Skeletal muscle tissue (tissue), 4 donors: ENCODE measurements around the gene UBALD1. TPM values are rescaled to one million over a fixed set of nuclear protein-coding genes. Genes with fewer than 3 reads are reported as not detected.
A peak's percentile ranks its signal among the peaks of the same experiment; 100 is the strongest.

ENCODE experiments used
- H3K27ac ChIP-seq: one replicate; pipeline ENCODE4 v1.7.0; 2013; ENCODE audit warnings: mild to moderate bottlenecking, low read depth, low read length, inconsistent platforms
- H3K27me3 ChIP-seq, 3 donors: one replicate each; pipeline ENCODE4 v1.7.0; 2013; ENCODE audit warnings: low read length in 3 of 3; ENCODE audit not compliant: control insufficient read depth in 3 of 3, insufficient read depth in 3 of 3
- H3K36me3 ChIP-seq, 3 donors: one replicate each; pipeline ENCODE4 v1.7.0; 2013; ENCODE audit warnings: low read length in 3 of 3; ENCODE audit not compliant: control insufficient read depth in 3 of 3, insufficient read depth in 3 of 3
- H3K4me1 ChIP-seq, 3 donors: one replicate each; pipeline ENCODE4 v1.7.0; 2013; ENCODE audit warnings: low read length in 3 of 3, mild to moderate bottlenecking in 3 of 3; ENCODE audit not compliant: control insufficient read depth in 3 of 3, insufficient read depth in 3 of 3
- H3K4me3 ChIP-seq, 3 donors: one replicate each; pipeline ENCODE4 v1.7.0; 2013; ENCODE audit warnings: low read length in 3 of 3
- H3K9ac ChIP-seq, 3 donors: one replicate each; pipeline ENCODE4 v1.7.0; 2013; ENCODE audit warnings: low read length in 3 of 3, mild to moderate bottlenecking in 3 of 3, moderate library complexity in 2 of 3, low read depth in 1 of 3
- H3K9me3 ChIP-seq, 3 donors: one replicate each; pipeline ENCODE4 v1.7.0; 2013; ENCODE audit warnings: low read length in 3 of 3; ENCODE audit not compliant: control insufficient read depth in 3 of 3
- total RNA-seq: library from RNA; depleted of rRNA; stranded (reverse); fragments of >200 nt; gene quantifications from one replicate; pipeline ENCODE4 v1.2.3, GENCODE V29; 2014
- donor health status: Osteomylitis.

UBALD1 gene
- total RNA-seq, 1 donor from 2014 or later, result 1.0 TPM

- no peaks in the 10 kb centered on the region for H3K27me3 ChIP-seq
- H3K36me3 ChIP-seq, result peaks cover 14 to 20% (median 16%) of the 10 kb centered on the region in 3 donors
- no peaks in the 10 kb centered on the region for H3K4me1 ChIP-seq
- H3K27ac ChIP-seq, result no peak overlapping the region
- no peak overlapping the region for H3K9ac ChIP-seq
- H3K4me3 ChIP-seq, result no peak overlapping the region
- H3K9me3 ChIP-seq, result no peaks in the 10 kb centered on the region
These were observed 32.3 kb upstream of the UBALD1 start for GRCh38 chr16:4646773-4647643.

DNA sequence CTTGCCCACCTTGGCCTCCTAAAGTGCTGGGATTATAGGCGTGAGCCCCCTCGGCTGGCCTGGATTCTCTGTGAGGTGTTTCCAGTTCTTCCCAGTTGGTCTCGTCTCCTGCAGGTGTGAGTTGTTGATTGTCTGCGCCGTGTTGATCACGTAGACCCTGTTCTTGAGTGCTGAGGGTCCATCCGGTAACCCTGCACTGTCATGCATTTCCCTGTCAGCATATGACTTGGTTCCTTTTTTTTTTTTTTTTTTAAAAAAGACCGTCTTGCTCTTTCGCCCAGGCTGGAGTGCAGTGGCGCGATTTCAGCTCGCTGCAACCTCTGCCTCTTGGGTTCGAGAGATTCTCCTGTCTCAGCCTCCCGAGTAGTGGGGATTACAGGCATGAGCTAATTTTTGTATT, 27.2 kb upstream of the UBALD1 start:
- Histone ChIP-seq H3K27ac (no peak overlapping the region), H3K9me3 (no peaks in the 10 kb centered on the region), H3K4me3 (no peak overlapping the region), H3K9ac (no peak overlapping the region), H3K4me1 (peaks cover 2 to 22% (median 4%) of the 10 kb centered on the region in 3 donors), H3K27me3 (no peaks in the 10 kb centered on the region), H3K36me3 (peaks cover 2 to 9% (median 9%) of the 10 kb centered on the region in 3 donors)

GRCh38 chr16:4641306-4641687, 26.6 kb upstream of the UBALD1 start:
- no peak overlapping the region for H3K27ac ChIP-seq
- no peak overlapping the region for H3K9ac ChIP-seq
- peaks cover 2 to 7% (median 5%) of the 10 kb centered on the region in 3 donors for H3K36me3 ChIP-seq
- H3K9me3 ChIP-seq, result no peaks in the 10 kb centered on the region
- H3K4me1 ChIP-seq, result peaks cover 2 to 22% (median 4%) of the 10 kb centered on the region in 3 donors
- no peaks in the 10 kb centered on the region for H3K27me3 ChIP-seq
- H3K4me3 ChIP-seq, result no peak overlapping the region

- Histone ChIP-seq H3K27ac (no peak overlapping the region), H3K9me3 (no peaks in the 10 kb centered on the region)
These were observed 26.1 kb upstream of the UBALD1 start for GRCh38 chr16:4640572-4641305.

DNA sequence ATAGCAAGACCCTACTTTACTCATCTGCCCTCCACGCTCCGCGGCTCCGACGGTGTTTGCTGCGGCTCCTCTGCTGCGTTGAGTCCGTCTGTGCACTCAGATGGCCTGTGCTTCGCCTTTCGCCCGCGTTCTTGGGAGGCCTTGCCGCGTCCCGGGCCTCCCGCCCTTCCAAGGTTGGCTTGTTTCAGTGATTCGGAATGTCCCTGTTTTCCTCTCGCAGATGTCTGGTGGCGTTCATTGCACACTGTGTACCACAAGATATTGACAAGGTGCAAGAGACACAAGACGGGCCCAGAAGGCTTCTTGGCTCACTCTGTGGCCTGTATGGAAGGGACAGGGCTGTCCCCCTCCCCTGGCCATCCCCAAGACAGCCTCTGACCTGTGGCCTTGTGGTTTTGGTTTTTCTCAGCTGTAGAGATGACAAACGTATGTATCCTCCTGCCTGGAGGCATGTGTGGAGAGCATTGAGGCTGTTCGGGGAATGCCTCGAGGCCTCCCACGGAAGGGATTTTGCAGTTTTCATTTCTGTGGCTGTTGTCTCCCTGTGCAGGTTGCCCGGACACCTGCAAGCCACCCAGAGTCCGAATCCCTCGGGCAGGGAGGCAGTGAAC, 25.3 kb upstream of the UBALD1 start:
- Histone ChIP-seq H3K36me3 (peaks cover 2 to 3% (median 2%) of the 10 kb centered on the region in 3 donors), H3K27ac (no peak overlapping the region), H3K9me3 (no peaks in the 10 kb centered on the region), H3K4me3 (no peak overlapping the region), H3K4me1 (peaks cover 2 to 22% (median 4%) of the 10 kb centered on the region in 3 donors), H3K27me3 (no peaks in the 10 kb centered on the region), H3K9ac (no peak overlapping the region)

More at GRCh38 chr16:4640572-4641305, 26.1 kb upstream of the UBALD1 start:
- no peaks in the 10 kb centered on the region for H3K27me3 ChIP-seq
- H3K4me1 ChIP-seq, result peaks cover 2 to 22% (median 4%) of the 10 kb centered on the region in 3 donors
- H3K36me3 ChIP-seq, result peaks cover 2 to 5% (median 3%) of the 10 kb centered on the region in 3 donors
- H3K9ac ChIP-seq, result no peak overlapping the region
- no peak overlapping the region for H3K4me3 ChIP-seq

GRCh38 chr16:4637501-4638166, 22.9 kb upstream of the UBALD1 start:
- H3K27me3 ChIP-seq, result no peaks in the 10 kb centered on the region
- H3K9ac ChIP-seq, result peak overlapping the region in 2 of 3 donors; percentile 38 to 60
- H3K27ac ChIP-seq, result peak overlapping the region; percentile 58
- H3K4me1 ChIP-seq, result peaks cover 2 to 22% (median 4%) of the 10 kb centered on the region in 3 donors
- H3K36me3 ChIP-seq, result peaks cover 5 to 8% (median 7%) of the 10 kb centered on the region in 3 donors
- peak overlapping the region in 2 of 3 donors; percentile 29 to 36 for H3K4me3 ChIP-seq
- H3K9me3 ChIP-seq, result no peaks in the 10 kb centered on the region

- Histone ChIP-seq H3K9ac (no peak overlapping the region), H3K9me3 (no peaks in the 10 kb centered on the region), H3K4me3 (no peak overlapping the region), H3K27me3 (no peaks in the 10 kb centered on the region), H3K27ac (no peak overlapping the region), H3K36me3 (peaks cover 5 to 8% (median 7%) of the 10 kb centered on the region in 3 donors), H3K4me1 (peaks cover 2 to 21% (median 4%) of the 10 kb centered on the region in 3 donors)
These were observed 21.5 kb upstream of the UBALD1 start for GRCh38 chr16:4636196-4636595.

GRCh38 chr16:4634768-4635167, 20.1 kb upstream of the UBALD1 start:
- H3K9ac ChIP-seq, result no peak overlapping the region
- no peak overlapping the region for H3K27ac ChIP-seq
- peaks cover 5 to 8% (median 5%) of the 10 kb centered on the region in 3 donors for H3K36me3 ChIP-seq
- peaks cover 1 to 8% (median 4%) of the 10 kb centered on the region in 3 donors for H3K4me1 ChIP-seq
- H3K27me3 ChIP-seq, result no peaks in the 10 kb centered on the region
- H3K4me3 ChIP-seq, result no peak overlapping the region
- H3K9me3 ChIP-seq, result no peaks in the 10 kb centered on the region

DNA sequence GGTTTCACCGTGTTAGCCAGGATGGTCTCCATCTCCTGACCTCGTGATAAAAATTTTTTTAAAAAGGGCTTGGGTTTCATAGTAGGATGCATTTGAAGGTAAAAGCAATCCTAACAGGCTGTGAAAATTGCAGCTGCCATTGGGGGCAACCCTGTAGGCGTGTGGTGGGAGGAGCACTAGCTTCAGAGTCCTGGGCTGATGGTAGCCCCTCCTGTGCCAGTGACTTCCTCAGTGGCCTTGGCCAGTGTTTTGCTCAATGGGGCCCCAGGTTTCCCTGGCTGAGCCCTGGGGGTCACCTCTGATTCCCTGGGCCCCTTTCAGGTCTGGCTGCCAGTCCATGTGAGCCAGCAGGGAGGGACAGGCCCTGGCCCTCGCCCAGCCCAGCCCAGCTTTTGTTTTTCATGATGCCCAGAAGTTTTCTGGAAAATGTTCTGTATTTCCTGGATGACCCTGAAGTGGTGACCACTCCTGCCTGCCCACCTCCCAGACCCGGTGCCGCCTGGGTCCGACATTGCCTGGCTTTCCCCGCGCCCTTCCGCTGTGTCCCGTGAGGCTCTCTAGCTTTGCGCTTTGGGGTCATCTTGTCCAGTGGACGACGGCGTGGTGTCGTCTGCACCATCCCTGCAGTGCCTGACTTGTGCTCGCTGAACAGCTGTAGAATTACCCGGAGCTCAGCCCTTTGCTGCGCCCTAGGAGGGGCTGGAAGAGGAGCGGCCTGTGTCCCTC, 19.4 kb upstream of the UBALD1 start:
- Histone ChIP-seq H3K27ac (no peak overlapping the region), H3K4me3 (no peak overlapping the region), H3K36me3 (peaks cover 5 to 8% (median 5%) of the 10 kb centered on the region in 3 donors), H3K4me1 (peaks cover 0 to 8% (median 4%) of the 10 kb centered on the region in 3 donors), H3K9ac (no peak overlapping the region), H3K9me3 (no peaks in the 10 kb centered on the region), H3K27me3 (no peaks in the 10 kb centered on the region)
